Measurements from ENCODE around the gene DST.
A peak's percentile ranks its signal among the peaks of the same experiment; 100 is the strongest.

Gene DST

DNA sequence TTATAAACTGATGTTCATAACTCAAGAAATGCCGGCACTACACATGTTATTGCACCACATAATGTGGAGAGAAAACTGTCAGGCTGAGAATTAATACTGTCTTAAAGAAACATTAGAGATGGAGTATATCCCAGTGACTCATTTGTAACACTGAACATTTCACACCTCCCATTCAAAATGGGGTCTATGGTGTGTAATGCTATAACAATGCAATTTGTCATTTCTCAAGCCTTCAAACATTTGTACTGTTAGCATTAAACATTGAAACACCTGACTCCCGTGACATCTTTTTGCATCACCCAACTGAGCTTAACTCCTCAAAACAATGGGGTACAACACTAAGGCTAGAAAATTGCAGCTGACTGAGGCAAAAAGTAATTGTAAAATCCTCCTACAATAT is 151.7 kb downstream of the DST start:
- Histone ChIP-seq H3K9ac (ENCODE audit: low read length) (no peak overlapping the region), H3K36me3 (ENCODE audit: control insufficient read depth, insufficient read depth, low read length) (peaks cover 15% of the 10 kb centered on the region), H3K4me3 (ENCODE audit: low read length) (no peak overlapping the region), H3K27ac (ENCODE audit: low read depth, low read length) (peak overlapping the region; percentile 3), H3K4me1 (ENCODE audit: control insufficient read depth, insufficient read depth, low read length) (peaks cover 19% of the 10 kb centered on the region), H3K27me3 (ENCODE audit: control insufficient read depth, insufficient read depth, low read length) (no peaks in the 10 kb centered on the region)

DNA sequence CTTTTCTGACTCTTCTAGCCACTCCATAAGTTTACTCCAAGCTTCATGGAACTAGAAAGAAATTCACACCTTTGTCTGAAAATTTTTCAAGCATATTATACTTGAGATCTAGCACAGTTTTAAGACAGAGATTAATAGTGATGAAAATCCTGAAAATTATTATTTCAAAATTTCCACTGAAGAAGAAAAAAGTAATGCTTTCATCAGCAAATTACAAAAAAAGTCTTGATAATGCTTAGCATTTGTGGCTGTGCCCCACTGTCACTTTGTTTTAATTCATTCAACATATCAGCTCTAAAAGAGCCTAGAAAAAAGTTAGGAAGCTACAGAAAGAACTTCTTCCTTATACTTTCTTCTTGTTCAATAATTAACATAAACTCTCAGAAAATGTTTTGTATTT is 153.1 kb downstream of the DST start:
- H3K27me3 ChIP-seq (ENCODE audit: control insufficient read depth, insufficient read depth, low read length): no peaks in the 10 kb centered on the region
- H3K4me1 ChIP-seq (ENCODE audit: control insufficient read depth, insufficient read depth, low read length): peaks cover 13% of the 10 kb centered on the region
- peaks cover 15% of the 10 kb centered on the region for H3K36me3 ChIP-seq (ENCODE audit: control insufficient read depth, insufficient read depth, low read length)
- H3K4me3 ChIP-seq (ENCODE audit: low read length): no peak overlapping the region
- no peak overlapping the region for H3K27ac ChIP-seq (ENCODE audit: low read depth, low read length)
- H3K9ac ChIP-seq (ENCODE audit: low read length): no peak overlapping the region

DNA sequence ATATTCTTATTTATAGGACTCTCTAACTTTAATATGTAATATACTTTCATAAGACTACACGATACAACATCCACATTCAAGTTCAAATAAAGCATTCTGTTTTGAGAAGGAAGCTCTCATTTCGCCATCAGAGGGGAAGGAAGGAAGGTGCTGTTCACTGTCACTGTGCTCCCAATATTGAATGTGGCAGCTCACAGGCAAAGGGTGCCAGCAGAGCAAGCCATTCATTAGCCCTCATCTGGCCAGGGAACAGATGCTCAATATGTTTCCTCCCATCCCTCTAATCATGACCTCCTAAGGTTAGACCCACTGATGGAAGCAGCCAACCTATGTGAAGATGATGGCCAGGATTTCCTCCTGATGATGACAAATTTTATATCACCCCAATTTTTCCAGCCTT is 154.4 kb downstream of the DST start:
- H3K9ac ChIP-seq (ENCODE audit: low read length): no peak overlapping the region
- H3K27me3 ChIP-seq (ENCODE audit: control insufficient read depth, insufficient read depth, low read length): no peaks in the 10 kb centered on the region
- peaks cover 18% of the 10 kb centered on the region for H3K4me1 ChIP-seq (ENCODE audit: control insufficient read depth, insufficient read depth, low read length)
- H3K36me3 ChIP-seq (ENCODE audit: control insufficient read depth, insufficient read depth, low read length): peaks cover 15% of the 10 kb centered on the region
- no peak overlapping the region for H3K4me3 ChIP-seq (ENCODE audit: low read length)
- H3K27ac ChIP-seq (ENCODE audit: low read depth, low read length): no peak overlapping the region

DNA sequence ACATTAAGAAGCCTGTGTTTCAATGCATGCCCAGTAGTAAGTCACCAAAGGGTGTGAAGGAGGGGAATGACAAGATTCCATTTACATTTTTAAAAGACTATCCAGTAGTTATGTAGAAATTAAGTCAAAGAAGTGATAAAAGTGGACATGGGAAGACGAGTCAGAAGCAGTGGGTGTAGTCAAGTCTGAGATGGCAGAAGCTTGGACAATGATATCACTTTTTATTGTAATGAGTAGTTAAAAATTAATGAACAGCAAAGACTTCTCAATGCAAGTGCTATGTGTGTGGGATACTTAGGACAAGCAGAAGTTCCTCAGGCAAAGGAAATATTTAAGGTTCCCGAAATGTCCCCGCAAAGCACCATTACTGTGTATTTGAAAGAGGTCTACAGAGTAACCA is 156.0 kb downstream of the DST start:
- Histone ChIP-seq H3K36me3 (ENCODE audit: control insufficient read depth, insufficient read depth, low read length) (peaks cover 17% of the 10 kb centered on the region), H3K4me1 (ENCODE audit: control insufficient read depth, insufficient read depth, low read length) (peaks cover 10% of the 10 kb centered on the region), H3K9ac (ENCODE audit: low read length) (no peak overlapping the region), H3K4me3 (ENCODE audit: low read length) (no peak overlapping the region), H3K27ac (ENCODE audit: low read depth, low read length) (no peak overlapping the region), H3K27me3 (ENCODE audit: control insufficient read depth, insufficient read depth, low read length) (no peaks in the 10 kb centered on the region)

DNA sequence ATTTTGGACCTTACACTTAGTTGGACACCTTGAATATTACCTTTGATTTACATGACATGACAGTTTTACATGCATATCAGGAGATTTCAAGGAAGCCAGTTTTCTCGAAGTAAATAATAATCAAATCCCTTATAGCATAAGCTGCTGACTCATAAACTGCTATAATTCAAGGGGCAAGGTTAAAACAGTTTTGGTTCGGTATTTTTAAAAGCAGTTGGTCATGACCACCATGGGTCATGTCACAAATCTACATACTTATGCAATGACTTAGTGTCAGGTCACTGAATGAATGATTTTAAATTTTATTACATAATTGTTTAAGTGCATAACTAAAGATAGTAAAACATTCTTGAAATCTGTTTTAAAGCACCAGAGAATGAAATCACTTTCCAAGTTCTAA is 158.0 kb downstream of the DST start:
- Histone ChIP-seq H3K4me3 (ENCODE audit: low read length) (no peak overlapping the region), H3K9ac (ENCODE audit: low read length) (no peak overlapping the region), H3K4me1 (ENCODE audit: control insufficient read depth, insufficient read depth, low read length) (peaks cover 10% of the 10 kb centered on the region), H3K36me3 (ENCODE audit: control insufficient read depth, insufficient read depth, low read length) (peaks cover 21% of the 10 kb centered on the region), H3K27ac (ENCODE audit: low read depth, low read length) (peak overlapping the region; percentile 63), H3K27me3 (ENCODE audit: control insufficient read depth, insufficient read depth, low read length) (no peaks in the 10 kb centered on the region)

DNA sequence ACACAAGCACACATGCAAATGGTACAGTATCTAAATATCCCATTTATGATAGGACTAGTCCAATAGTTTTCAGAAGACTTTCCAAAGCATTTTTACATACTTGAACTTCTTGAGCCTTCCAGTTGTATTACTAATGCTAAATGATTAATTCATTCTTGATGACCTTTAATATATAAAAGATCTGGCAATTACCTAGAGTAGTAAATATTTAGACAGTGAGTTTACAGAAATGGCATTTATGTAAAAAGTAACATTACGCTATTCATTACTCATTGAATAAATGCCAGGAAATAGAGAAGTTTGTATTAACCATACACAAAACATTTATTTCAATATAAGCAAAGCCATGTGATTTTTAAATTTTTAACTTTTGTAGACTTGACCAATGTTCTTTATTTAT is 158.8 kb downstream of the DST start:
- H3K4me1 ChIP-seq (ENCODE audit: control insufficient read depth, insufficient read depth, low read length): peaks cover 10% of the 10 kb centered on the region
- no peaks in the 10 kb centered on the region for H3K27me3 ChIP-seq (ENCODE audit: control insufficient read depth, insufficient read depth, low read length)
- H3K27ac ChIP-seq (ENCODE audit: low read depth, low read length): no peak overlapping the region
- H3K4me3 ChIP-seq (ENCODE audit: low read length): no peak overlapping the region
- peaks cover 20% of the 10 kb centered on the region for H3K36me3 ChIP-seq (ENCODE audit: control insufficient read depth, insufficient read depth, low read length)
- no peak overlapping the region for H3K9ac ChIP-seq (ENCODE audit: low read length)

DNA sequence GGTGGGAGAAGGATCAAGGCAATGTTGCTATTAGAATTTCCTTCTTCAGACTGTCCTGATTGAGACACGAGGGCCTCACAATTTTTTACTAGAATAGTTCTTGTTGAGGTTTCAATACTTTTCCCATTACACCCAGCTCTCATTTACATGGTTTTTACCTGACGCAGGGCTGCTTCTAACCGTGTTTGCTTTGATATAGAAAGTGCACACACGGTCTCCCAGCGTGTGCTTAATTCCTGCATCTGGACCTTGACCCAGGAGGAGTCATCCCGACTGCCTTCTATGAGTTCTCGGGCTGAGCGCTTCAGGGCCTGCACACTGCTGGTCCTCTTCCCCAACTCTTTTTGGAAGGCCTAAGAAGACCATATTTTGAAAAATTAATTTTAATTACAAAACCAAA is 160.2 kb downstream of the DST start:
- H3K36me3 ChIP-seq (ENCODE audit: control insufficient read depth, insufficient read depth, low read length): peaks cover 20% of the 10 kb centered on the region
- H3K27ac ChIP-seq (ENCODE audit: low read depth, low read length): no peak overlapping the region
- H3K4me1 ChIP-seq (ENCODE audit: control insufficient read depth, insufficient read depth, low read length): peaks cover 10% of the 10 kb centered on the region
- no peak overlapping the region for H3K4me3 ChIP-seq (ENCODE audit: low read length)
- no peaks in the 10 kb centered on the region for H3K27me3 ChIP-seq (ENCODE audit: control insufficient read depth, insufficient read depth, low read length)
- H3K9ac ChIP-seq (ENCODE audit: low read length): no peak overlapping the region

DNA sequence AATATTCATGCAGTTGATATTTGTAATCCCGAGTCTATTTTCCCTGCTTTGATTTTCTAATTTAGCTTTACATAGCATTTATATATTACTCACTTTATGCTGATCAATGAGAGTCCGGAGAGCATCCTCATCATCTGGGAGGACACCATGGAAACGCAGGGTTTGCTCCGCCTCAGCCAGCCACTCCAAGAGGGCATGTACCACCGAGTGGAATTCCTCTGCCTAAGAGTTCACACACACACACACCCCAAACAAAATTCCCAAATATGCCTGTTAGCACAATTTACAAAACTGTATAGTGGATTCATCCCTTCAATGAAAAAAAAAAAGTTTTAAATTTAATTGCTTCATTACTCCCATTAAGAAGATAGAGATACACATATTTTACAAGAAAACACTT is 160.7 kb downstream of the DST start:
- Histone ChIP-seq H3K4me1 (ENCODE audit: control insufficient read depth, insufficient read depth, low read length) (peaks cover 10% of the 10 kb centered on the region), H3K27ac (ENCODE audit: low read depth, low read length) (no peak overlapping the region), H3K4me3 (ENCODE audit: low read length) (no peak overlapping the region), H3K36me3 (ENCODE audit: control insufficient read depth, insufficient read depth, low read length) (peaks cover 17% of the 10 kb centered on the region), H3K27me3 (ENCODE audit: control insufficient read depth, insufficient read depth, low read length) (no peaks in the 10 kb centered on the region), H3K9ac (ENCODE audit: low read length) (no peak overlapping the region)

DNA sequence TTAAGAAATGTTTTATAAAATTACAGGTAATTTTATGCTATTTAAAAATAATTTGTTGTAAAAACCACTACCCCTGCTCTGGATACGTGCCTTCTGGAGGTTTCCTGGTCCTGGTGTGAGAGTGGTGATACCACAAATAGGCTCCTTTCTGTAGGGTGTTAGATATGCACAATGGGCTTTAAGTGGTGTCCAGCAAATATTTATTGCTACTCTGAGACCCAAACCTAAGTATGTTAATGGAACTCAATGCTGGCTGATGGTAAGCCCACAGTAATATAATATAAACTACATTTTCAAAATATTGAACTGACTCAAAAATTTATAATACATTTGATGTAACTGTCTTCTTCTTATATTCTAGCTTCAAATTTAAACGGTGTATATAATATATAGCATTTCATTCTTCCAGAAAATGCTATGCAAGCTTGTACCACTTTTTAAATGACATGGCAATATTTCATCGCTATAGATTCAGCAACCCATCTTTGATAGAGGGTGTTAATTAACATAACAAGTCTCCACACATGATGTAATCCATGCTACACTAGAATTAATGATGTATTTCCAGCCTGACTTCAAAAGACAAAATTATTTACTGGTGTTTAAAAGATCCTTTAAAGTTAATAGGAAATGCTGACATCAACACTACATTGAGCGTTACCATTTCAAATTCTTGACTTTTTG is 161.9 kb downstream of the DST start:
- Histone ChIP-seq H3K4me1 (ENCODE audit: control insufficient read depth, insufficient read depth, low read length) (peaks cover 15% of the 10 kb centered on the region), H3K9ac (ENCODE audit: low read length) (no peak overlapping the region), H3K27ac (ENCODE audit: low read depth, low read length) (no peak overlapping the region), H3K27me3 (ENCODE audit: control insufficient read depth, insufficient read depth, low read length) (no peaks in the 10 kb centered on the region), H3K4me3 (ENCODE audit: low read length) (no peak overlapping the region), H3K36me3 (ENCODE audit: control insufficient read depth, insufficient read depth, low read length) (peaks cover 13% of the 10 kb centered on the region)

DNA sequence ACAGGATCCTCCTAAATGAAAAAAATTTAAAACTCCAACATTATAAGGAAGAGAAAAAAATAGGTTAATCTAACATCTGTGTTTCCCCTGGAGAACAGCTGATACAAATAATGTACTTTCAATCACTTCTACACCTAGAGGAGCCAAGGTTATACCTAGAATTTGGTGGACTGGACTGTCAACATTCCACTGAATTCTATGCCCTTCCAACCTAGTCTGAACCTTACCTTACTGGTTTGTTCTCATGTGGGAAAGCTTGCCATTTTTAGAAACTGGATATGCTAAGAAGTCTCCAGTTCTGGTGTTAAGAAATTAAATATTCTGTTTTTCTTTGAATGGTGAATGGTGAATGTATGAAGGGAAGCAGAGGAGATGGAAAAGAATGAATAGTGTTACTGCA is 162.4 kb downstream of the DST start:
- H3K27me3 ChIP-seq (ENCODE audit: control insufficient read depth, insufficient read depth, low read length): no peaks in the 10 kb centered on the region
- H3K27ac ChIP-seq (ENCODE audit: low read depth, low read length): no peak overlapping the region
- H3K4me1 ChIP-seq (ENCODE audit: control insufficient read depth, insufficient read depth, low read length): peaks cover 15% of the 10 kb centered on the region
- H3K36me3 ChIP-seq (ENCODE audit: control insufficient read depth, insufficient read depth, low read length): peaks cover 15% of the 10 kb centered on the region
- H3K4me3 ChIP-seq (ENCODE audit: low read length): no peak overlapping the region
- H3K9ac ChIP-seq (ENCODE audit: low read length): no peak overlapping the region

DNA sequence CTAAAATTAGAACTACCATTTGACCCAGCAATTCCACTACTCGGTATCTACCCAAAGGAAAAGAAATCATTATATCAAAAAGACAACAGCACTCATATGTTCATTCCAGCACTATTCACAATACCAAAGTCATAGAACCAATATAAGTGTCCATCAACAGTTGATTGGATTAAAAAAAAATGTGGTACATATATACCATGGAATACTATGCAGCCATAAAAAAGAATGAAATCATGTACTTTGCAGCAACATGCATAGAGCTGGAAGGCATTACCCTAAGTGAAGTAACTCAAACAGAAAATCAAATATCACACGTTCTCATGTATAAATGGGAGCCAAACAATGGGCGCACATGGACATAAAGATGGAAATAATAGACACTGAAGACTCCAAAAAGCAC is 163.3 kb downstream of the DST start:
- no peak overlapping the region for H3K4me3 ChIP-seq (ENCODE audit: low read length)
- H3K27ac ChIP-seq (ENCODE audit: low read depth, low read length): no peak overlapping the region
- peaks cover 15% of the 10 kb centered on the region for H3K36me3 ChIP-seq (ENCODE audit: control insufficient read depth, insufficient read depth, low read length)
- peaks cover 15% of the 10 kb centered on the region for H3K4me1 ChIP-seq (ENCODE audit: control insufficient read depth, insufficient read depth, low read length)
- no peaks in the 10 kb centered on the region for H3K27me3 ChIP-seq (ENCODE audit: control insufficient read depth, insufficient read depth, low read length)
- H3K9ac ChIP-seq (ENCODE audit: low read length): no peak overlapping the region

DNA sequence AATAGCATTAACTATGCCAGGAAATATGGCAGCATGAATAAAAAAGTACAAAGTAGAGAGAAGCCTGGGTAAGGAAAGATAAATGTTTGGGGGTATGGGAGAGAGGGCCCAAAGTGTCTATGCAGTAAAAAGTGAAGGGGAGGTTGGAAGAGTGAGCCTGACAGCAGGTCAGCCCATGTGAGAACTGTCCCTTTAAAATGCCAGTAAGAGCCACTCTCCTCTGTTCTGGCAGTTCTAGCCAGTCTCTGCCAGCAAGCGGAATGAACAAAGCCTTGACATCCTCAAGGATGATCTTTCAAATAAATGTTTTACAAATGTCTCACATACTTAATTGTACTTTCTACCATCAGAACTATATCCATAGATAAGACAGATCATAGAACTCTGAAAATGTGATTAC is 164.5 kb downstream of the DST start:
- Histone ChIP-seq H3K36me3 (ENCODE audit: control insufficient read depth, insufficient read depth, low read length) (peaks cover 15% of the 10 kb centered on the region), H3K9ac (ENCODE audit: low read length) (no peak overlapping the region), H3K27ac (ENCODE audit: low read depth, low read length) (no peak overlapping the region), H3K4me1 (ENCODE audit: control insufficient read depth, insufficient read depth, low read length) (peaks cover 9% of the 10 kb centered on the region), H3K4me3 (ENCODE audit: low read length) (no peak overlapping the region), H3K27me3 (ENCODE audit: control insufficient read depth, insufficient read depth, low read length) (no peaks in the 10 kb centered on the region)

DNA sequence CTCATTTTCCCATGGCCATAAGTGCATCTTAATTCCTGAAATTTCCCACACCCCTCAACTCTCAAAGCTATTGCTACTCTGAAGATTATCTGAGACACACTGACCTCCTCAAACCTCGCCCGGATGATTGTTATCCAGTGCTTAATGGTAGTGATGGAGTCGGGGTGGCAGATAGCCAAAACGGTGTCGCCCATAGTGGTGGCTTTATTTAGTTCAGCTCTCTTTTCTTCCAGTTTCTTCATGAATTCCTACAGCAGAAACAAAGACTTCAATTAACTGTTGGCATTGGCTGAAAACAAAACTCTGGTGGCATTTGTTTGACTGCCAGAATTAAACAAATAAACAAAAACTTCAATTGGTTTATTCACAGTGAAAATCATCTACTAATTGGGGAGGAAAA is 165.4 kb downstream of the DST start:
- H3K9ac ChIP-seq (ENCODE audit: low read length): no peak overlapping the region
- no peaks in the 10 kb centered on the region for H3K27me3 ChIP-seq (ENCODE audit: control insufficient read depth, insufficient read depth, low read length)
- peaks cover 8% of the 10 kb centered on the region for H3K4me1 ChIP-seq (ENCODE audit: control insufficient read depth, insufficient read depth, low read length)
- no peak overlapping the region for H3K4me3 ChIP-seq (ENCODE audit: low read length)
- peaks cover 17% of the 10 kb centered on the region for H3K36me3 ChIP-seq (ENCODE audit: control insufficient read depth, insufficient read depth, low read length)
- H3K27ac ChIP-seq (ENCODE audit: low read depth, low read length): no peak overlapping the region

Data from rectal smooth muscle tissue (tissue), 1 donor.